ENCODE results near the gene OR51B4.

The OR51B4 gene

DNA sequence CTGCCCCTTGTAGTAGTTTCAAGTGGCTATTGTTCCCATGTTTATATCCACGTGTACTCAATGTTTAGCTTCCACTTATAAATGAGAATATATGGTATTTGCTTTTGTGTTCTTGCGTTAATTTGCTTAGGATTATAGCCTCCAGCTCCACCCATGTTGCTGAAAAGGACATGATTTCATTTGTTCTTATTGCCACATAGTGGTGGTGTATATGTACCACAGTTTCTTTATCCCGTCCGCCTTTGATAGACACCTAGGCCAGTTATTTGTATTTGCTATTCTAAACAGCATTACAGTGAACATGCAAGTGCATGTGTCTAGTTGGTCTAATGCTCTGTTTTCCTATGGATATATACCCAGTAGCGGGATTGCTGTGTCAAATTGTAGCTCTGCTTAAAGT, 15.5 kb upstream of the OR51B4 start:
- ChIA-PET CTCF (no interaction called here), POLR2A (no interaction called here)
- H3K4me3 ChIP-seq (ENCODE audit: low read depth, low read length): no peak overlapping the region
- H3K4me1 ChIP-seq (ENCODE audit: control insufficient read depth, insufficient read depth, low read length): no peaks in the 10 kb centered on the region
- H3K27ac ChIP-seq (ENCODE audit: extremely low read depth, low read depth, low read length): no peak overlapping the region
- TF ChIP-seq, protein P1, sequence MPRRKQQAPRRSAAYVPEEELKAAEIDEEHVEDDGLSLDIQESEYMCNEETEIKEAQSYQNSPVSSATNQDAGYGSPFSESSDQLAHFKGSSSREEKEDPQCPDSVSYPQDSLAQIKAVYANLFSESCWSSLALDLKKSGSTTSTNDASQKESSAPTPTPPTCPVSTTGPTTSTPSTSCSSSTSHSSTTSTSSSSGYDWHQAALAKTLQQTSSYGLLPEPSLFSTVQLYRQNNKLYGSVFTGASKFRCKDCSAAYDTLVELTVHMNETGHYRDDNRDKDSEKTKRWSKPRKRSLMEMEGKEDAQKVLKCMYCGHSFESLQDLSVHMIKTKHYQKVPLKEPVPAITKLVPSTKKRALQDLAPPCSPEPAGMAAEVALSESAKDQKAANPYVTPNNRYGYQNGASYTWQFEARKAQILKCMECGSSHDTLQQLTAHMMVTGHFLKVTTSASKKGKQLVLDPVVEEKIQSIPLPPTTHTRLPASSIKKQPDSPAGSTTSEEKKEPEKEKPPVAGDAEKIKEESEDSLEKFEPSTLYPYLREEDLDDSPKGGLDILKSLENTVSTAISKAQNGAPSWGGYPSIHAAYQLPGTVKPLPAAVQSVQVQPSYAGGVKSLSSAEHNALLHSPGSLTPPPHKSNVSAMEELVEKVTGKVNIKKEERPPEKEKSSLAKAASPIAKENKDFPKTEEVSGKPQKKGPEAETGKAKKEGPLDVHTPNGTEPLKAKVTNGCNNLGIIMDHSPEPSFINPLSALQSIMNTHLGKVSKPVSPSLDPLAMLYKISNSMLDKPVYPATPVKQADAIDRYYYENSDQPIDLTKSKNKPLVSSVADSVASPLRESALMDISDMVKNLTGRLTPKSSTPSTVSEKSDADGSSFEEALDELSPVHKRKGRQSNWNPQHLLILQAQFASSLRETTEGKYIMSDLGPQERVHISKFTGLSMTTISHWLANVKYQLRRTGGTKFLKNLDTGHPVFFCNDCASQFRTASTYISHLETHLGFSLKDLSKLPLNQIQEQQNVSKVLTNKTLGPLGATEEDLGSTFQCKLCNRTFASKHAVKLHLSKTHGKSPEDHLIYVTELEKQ (tag by site-specific recombination; IDR thresholded peaks at IDR 0.05; ENCODE audit: borderline replicate concordance): no peak
- TF ChIP-seq, protein P2, sequence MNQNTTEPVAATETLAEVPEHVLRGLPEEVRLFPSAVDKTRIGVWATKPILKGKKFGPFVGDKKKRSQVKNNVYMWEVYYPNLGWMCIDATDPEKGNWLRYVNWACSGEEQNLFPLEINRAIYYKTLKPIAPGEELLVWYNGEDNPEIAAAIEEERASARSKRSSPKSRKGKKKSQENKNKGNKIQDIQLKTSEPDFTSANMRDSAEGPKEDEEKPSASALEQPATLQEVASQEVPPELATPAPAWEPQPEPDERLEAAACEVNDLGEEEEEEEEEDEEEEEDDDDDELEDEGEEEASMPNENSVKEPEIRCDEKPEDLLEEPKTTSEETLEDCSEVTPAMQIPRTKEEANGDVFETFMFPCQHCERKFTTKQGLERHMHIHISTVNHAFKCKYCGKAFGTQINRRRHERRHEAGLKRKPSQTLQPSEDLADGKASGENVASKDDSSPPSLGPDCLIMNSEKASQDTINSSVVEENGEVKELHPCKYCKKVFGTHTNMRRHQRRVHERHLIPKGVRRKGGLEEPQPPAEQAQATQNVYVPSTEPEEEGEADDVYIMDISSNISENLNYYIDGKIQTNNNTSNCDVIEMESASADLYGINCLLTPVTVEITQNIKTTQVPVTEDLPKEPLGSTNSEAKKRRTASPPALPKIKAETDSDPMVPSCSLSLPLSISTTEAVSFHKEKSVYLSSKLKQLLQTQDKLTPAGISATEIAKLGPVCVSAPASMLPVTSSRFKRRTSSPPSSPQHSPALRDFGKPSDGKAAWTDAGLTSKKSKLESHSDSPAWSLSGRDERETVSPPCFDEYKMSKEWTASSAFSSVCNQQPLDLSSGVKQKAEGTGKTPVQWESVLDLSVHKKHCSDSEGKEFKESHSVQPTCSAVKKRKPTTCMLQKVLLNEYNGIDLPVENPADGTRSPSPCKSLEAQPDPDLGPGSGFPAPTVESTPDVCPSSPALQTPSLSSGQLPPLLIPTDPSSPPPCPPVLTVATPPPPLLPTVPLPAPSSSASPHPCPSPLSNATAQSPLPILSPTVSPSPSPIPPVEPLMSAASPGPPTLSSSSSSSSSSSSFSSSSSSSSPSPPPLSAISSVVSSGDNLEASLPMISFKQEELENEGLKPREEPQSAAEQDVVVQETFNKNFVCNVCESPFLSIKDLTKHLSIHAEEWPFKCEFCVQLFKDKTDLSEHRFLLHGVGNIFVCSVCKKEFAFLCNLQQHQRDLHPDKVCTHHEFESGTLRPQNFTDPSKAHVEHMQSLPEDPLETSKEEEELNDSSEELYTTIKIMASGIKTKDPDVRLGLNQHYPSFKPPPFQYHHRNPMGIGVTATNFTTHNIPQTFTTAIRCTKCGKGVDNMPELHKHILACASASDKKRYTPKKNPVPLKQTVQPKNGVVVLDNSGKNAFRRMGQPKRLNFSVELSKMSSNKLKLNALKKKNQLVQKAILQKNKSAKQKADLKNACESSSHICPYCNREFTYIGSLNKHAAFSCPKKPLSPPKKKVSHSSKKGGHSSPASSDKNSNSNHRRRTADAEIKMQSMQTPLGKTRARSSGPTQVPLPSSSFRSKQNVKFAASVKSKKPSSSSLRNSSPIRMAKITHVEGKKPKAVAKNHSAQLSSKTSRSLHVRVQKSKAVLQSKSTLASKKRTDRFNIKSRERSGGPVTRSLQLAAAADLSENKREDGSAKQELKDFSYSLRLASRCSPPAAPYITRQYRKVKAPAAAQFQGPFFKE (tag by site-specific recombination; IDR thresholded peaks at IDR 0.05; ENCODE audit: borderline replicate concordance): no peak
- TF ChIP-seq, protein P3, sequence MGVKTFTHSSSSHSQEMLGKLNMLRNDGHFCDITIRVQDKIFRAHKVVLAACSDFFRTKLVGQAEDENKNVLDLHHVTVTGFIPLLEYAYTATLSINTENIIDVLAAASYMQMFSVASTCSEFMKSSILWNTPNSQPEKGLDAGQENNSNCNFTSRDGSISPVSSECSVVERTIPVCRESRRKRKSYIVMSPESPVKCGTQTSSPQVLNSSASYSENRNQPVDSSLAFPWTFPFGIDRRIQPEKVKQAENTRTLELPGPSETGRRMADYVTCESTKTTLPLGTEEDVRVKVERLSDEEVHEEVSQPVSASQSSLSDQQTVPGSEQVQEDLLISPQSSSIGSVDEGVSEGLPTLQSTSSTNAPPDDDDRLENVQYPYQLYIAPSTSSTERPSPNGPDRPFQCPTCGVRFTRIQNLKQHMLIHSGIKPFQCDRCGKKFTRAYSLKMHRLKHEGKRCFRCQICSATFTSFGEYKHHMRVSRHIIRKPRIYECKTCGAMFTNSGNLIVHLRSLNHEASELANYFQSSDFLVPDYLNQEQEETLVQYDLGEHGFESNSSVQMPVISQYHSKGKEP (tag by site-specific recombination; IDR thresholded peaks at IDR 0.05): no peak
- TF ChIP-seq, protein P4, sequence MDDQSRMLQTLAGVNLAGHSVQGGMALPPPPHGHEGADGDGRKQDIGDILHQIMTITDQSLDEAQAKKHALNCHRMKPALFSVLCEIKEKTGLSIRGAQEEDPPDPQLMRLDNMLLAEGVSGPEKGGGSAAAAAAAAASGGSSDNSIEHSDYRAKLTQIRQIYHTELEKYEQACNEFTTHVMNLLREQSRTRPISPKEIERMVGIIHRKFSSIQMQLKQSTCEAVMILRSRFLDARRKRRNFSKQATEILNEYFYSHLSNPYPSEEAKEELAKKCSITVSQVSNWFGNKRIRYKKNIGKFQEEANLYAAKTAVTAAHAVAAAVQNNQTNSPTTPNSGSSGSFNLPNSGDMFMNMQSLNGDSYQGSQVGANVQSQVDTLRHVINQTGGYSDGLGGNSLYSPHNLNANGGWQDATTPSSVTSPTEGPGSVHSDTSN (CRISPR knock-in tag; IDR thresholded peaks at IDR 0.05): no peak
- no peak for TF ChIP-seq ZBTB48 (tag by site-specific recombination; IDR thresholded peaks at IDR 0.05)
- no peak for TF ChIP-seq WT1 (tag by site-specific recombination; IDR thresholded peaks at IDR 0.05)
- TF ChIP-seq, protein P5, sequence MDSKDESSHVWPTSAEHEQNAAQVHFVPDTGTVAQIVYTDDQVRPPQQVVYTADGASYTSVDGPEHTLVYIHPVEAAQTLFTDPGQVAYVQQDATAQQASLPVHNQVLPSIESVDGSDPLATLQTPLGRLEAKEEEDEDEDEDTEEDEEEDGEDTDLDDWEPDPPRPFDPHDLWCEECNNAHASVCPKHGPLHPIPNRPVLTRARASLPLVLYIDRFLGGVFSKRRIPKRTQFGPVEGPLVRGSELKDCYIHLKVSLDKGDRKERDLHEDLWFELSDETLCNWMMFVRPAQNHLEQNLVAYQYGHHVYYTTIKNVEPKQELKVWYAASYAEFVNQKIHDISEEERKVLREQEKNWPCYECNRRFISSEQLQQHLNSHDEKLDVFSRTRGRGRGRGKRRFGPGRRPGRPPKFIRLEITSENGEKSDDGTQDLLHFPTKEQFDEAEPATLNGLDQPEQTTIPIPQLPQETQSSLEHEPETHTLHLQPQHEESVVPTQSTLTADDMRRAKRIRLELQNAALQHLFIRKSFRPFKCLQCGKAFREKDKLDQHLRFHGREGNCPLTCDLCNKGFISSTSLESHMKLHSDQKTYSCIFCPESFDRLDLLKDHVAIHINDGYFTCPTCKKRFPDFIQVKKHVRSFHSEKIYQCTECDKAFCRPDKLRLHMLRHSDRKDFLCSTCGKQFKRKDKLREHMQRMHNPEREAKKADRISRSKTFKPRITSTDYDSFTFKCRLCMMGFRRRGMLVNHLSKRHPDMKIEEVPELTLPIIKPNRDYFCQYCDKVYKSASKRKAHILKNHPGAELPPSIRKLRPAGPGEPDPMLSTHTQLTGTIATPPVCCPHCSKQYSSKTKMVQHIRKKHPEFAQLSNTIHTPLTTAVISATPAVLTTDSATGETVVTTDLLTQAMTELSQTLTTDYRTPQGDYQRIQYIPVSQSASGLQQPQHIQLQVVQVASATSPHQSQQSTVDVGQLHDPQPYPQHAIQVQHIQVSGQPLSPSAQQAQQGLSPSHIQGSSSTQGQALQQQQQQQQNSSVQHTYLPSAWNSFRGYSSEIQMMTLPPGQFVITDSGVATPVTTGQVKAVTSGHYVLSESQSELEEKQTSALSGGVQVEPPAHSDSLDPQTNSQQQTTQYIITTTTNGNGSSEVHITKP (tag by site-specific recombination; IDR thresholded peaks at IDR 0.05): no peak
- TF ChIP-seq ZNF658 (tag by site-specific recombination; IDR thresholded peaks at IDR 0.05): no peak
- no peak for TF ChIP-seq ZNF302 (tag by site-specific recombination; IDR thresholded peaks at IDR 0.05; ENCODE audit: low read depth)
- TF ChIP-seq ZNF311 (tag by site-specific recombination; IDR thresholded peaks at IDR 0.05; ENCODE audit: borderline replicate concordance): no peak
- TF ChIP-seq ZNF624 (tag by site-specific recombination; IDR thresholded peaks at IDR 0.05): no peak
- TF ChIP-seq, protein P6, sequence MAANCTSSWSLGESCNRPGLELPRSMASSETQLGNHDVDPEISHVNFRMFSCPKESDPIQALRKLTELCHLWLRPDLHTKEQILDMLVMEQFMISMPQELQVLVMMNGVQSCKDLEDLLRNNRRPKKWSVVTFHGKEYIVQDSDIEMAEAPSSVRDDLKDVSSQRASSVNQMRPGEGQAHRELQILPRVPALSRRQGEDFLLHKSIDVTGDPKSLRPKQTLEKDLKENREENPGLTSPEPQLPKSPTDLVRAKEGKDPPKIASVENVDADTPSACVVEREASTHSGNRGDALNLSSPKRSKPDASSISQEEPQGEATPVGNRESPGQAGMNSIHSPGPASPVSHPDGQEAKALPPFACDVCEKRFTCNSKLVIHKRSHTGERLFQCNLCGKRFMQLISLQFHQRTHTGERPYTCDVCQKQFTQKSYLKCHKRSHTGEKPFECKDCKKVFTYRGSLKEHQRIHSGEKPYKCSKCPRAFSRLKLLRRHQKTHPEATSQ (tag by site-specific recombination; IDR thresholded peaks at IDR 0.05): no peak
- TF ChIP-seq SCRT2 (tag by site-specific recombination; IDR thresholded peaks at IDR 0.05): no peak
- no peak for TF ChIP-seq ZNF510 (tag by site-specific recombination; IDR thresholded peaks at IDR 0.05; ENCODE audit: insufficient replicate concordance)
- TF ChIP-seq, protein P7, sequence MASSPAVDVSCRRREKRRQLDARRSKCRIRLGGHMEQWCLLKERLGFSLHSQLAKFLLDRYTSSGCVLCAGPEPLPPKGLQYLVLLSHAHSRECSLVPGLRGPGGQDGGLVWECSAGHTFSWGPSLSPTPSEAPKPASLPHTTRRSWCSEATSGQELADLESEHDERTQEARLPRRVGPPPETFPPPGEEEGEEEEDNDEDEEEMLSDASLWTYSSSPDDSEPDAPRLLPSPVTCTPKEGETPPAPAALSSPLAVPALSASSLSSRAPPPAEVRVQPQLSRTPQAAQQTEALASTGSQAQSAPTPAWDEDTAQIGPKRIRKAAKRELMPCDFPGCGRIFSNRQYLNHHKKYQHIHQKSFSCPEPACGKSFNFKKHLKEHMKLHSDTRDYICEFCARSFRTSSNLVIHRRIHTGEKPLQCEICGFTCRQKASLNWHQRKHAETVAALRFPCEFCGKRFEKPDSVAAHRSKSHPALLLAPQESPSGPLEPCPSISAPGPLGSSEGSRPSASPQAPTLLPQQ (tag by site-specific recombination; IDR thresholded peaks at IDR 0.05): no peak
- no peaks in the 10 kb centered on the region for H3K9me3 ChIP-seq (ENCODE audit: control insufficient read depth, insufficient read depth, low read depth, low read length)
- H3K36me3 ChIP-seq (ENCODE audit: control insufficient read depth in 2 of 2, insufficient read depth in 1 of 2, low read length in 2 of 2): no peaks in the 10 kb centered on the region
